ENCODE results near the gene BFSP2.
A peak's percentile ranks its signal among the peaks of the same experiment; 100 is the strongest.
"Not testable (repeated sequence)": the region's sequence is repeated elsewhere in the genome, so short reads cannot be mapped to it uniquely, and the experiment has no call there.

Gene BFSP2

GRCh38 chr3:133477487-133477886 lies 77.6 kb downstream of the BFSP2 start:
- DNase-seq (ENCODE audit: low spot score): no peak
- FAIRE-seq: no peak

- FAIRE-seq (no peak), DNase-seq (ENCODE audit: low spot score) (no peak)
These were observed 78.8 kb downstream of the BFSP2 start for GRCh38 chr3:133478624-133479023.

GRCh38 chr3:133479401-133479800 lies 79.5 kb downstream of the BFSP2 start:
- no peak for DNase-seq (ENCODE audit: low spot score)
- no peak for FAIRE-seq

- FAIRE-seq: no peak
These were observed 80.2 kb downstream of the BFSP2 start for GRCh38 chr3:133479895-133480669.

GRCh38 chr3:133482474-133482873 lies 82.6 kb downstream of the BFSP2 start:
- DNase-seq (ENCODE audit: low spot score); FAIRE-seq: not testable (repeated sequence)

More at GRCh38 chr3:133479895-133480669, 80.2 kb downstream of the BFSP2 start:
- peak; percentile 53 for DNase-seq (ENCODE audit: low spot score)

- FAIRE-seq (no peak), DNase-seq (ENCODE audit: low spot score) (no peak)
These were observed 86.8 kb downstream of the BFSP2 start for GRCh38 chr3:133486658-133487057.

- DNase-seq (ENCODE audit: low spot score) (no peak), FAIRE-seq (no peak)
These were observed 87.3 kb downstream of the BFSP2 start for GRCh38 chr3:133487204-133487603.

GRCh38 chr3:133487920-133488540 lies 88.2 kb downstream of the BFSP2 start:
- DNase-seq (ENCODE audit: low spot score): no peak
- FAIRE-seq: no peak

GRCh38 chr3:133488785-133489367 lies 89.0 kb downstream of the BFSP2 start:
- FAIRE-seq (no peak), DNase-seq (ENCODE audit: low spot score) (no peak)

- FAIRE-seq: no peak
- DNase-seq (ENCODE audit: low spot score): no peak
These were observed 89.7 kb downstream of the BFSP2 start for GRCh38 chr3:133489466-133490085.

GRCh38 chr3:133490468-133491351 lies 90.9 kb downstream of the BFSP2 start:
- FAIRE-seq: no peak
- DNase-seq (ENCODE audit: low spot score): no peak

- FAIRE-seq: no peak
- DNase-seq (ENCODE audit: low spot score): no peak
These were observed 91.7 kb downstream of the BFSP2 start for GRCh38 chr3:133491481-133492059.

GRCh38 chr3:133492159-133492741 lies 92.4 kb downstream of the BFSP2 start:
- FAIRE-seq: no peak
- DNase-seq (ENCODE audit: low spot score): no peak

GRCh38 chr3:133494469-133494868 lies 94.6 kb downstream of the BFSP2 start:
- DNase-seq (ENCODE audit: low spot score): peak; percentile 18
- no peak for FAIRE-seq

- not testable (repeated sequence) for DNase-seq (ENCODE audit: low spot score); FAIRE-seq
These were observed 102.7 kb downstream of the BFSP2 start for GRCh38 chr3:133502542-133502941.

- DNase-seq (ENCODE audit: low spot score): no peak
- FAIRE-seq: no peak
These were observed 103.6 kb downstream of the BFSP2 start for GRCh38 chr3:133503409-133503808.

- DNase-seq (ENCODE audit: low spot score): no peak
- FAIRE-seq: no peak
These were observed 104.9 kb downstream of the BFSP2 start for GRCh38 chr3:133504736-133505135.

GRCh38 chr3:133505813-133506212 lies 106.0 kb downstream of the BFSP2 start:
- DNase-seq (ENCODE audit: low spot score): no peak
- no peak for FAIRE-seq

GRCh38 chr3:133506215-133506901 lies 106.5 kb downstream of the BFSP2 start:
- DNase-seq (ENCODE audit: low spot score) (no peak), FAIRE-seq (no peak)

GRCh38 chr3:133509488-133509887 lies 109.6 kb downstream of the BFSP2 start:
- DNase-seq (ENCODE audit: low spot score) (no peak), FAIRE-seq (no peak)
